HEK293 (cell line): ENCODE data around the gene STAC2.

ENCODE experiments used
- CTCF ChIA-PET: fragments of 350-600 bp; formaldehyde crosslinking; extraction: SDS; loops from one replicate; lab custom pipeline; 2021; ENCODE audit warnings: antibody characterized with exemption; lab: Yijun Ruan, JAX
- POLR2A ChIA-PET: fragments of 300-600 bp; formaldehyde crosslinking; extraction: SDS; loops from one replicate; lab custom pipeline; 2020; ENCODE audit warnings: antibody characterized with exemption, inconsistent platforms; lab: Yijun Ruan, JAX
- H3K27ac ChIP-seq: fragments of 200-500 bp; sonication (Bioruptor generic); 2 replicates; pipeline ENCODE4 v1.5.1; 2014; ENCODE audit warnings: low read depth, low read length, control low read depth, inconsistent platforms; ENCODE audit errors: extremely low read depth
- H3K36me3 ChIP-seq, 2 experiments: fragments of 200-500 bp in 1 of 2; sonication (Bioruptor generic) in 1 of 2; 1 replicate in 1 of 2; 2 replicates in 1 of 2; pipeline ENCODE4 v1.5.1; 2014 to 2017; ENCODE audit warnings: inconsistent platforms in 2 of 2, low read length in 2 of 2; ENCODE audit not compliant: control insufficient read depth in 2 of 2, insufficient read depth in 1 of 2
- H3K4me1 ChIP-seq: fragments of 200-500 bp; sonication (Bioruptor generic); 2 replicates; pipeline ENCODE4 v1.5.1; 2014; ENCODE audit warnings: mild to moderate bottlenecking, low read length, inconsistent platforms; ENCODE audit not compliant: control insufficient read depth, insufficient read depth
- H3K4me3 ChIP-seq: 2 replicates; pipeline ENCODE4 v1.5.1; 2011; ENCODE audit warnings: low read depth, mild to moderate bottlenecking, control low read depth, low read length, moderate library complexity
- H3K9me3 ChIP-seq: fragments of 200-500 bp; sonication (Bioruptor generic); 2 replicates; pipeline ENCODE4 v1.5.1; 2014; ENCODE audit warnings: low read depth, low read length, inconsistent platforms; ENCODE audit not compliant: control insufficient read depth, insufficient read depth
- CTCF ChIP-seq: fragments of 450-650 bp; formaldehyde crosslinking; IDR thresholded peaks from 2 replicates; pipeline ENCODE4 v1.5.1; 2016; ENCODE audit warnings: missing biosample characterization, missing genetic modification characterization
- EGR2 ChIP-seq: fragments of 450-650 bp; formaldehyde crosslinking; IDR thresholded peaks from 2 replicates; pipeline ENCODE4 v1.5.1; 2016; ENCODE audit warnings: low read depth, missing biosample characterization, missing genetic modification characterization
- HOXD13 ChIP-seq: sonication (generic); formaldehyde crosslinking; IDR thresholded peaks from 2 replicates; pipeline ENCODE4 v1.8.0; 2022; ENCODE audit warnings: missing genetic modification reagents, borderline replicate concordance
- KLF10 ChIP-seq: fragments of 450-650 bp; IDR thresholded peaks from 2 replicates; pipeline ENCODE4 v1.5.1; 2018; ENCODE audit warnings: missing biosample characterization, mild to moderate bottlenecking, missing genetic modification characterization
- PATZ1 ChIP-seq: fragments of 450-650 bp; formaldehyde crosslinking; IDR thresholded peaks from 2 replicates; pipeline ENCODE4 v1.5.1; 2016; ENCODE audit warnings: missing biosample characterization, missing genetic modification characterization
- ZBTB17 ChIP-seq: fragments of 450-650 bp; formaldehyde crosslinking; IDR thresholded peaks from 2 replicates; pipeline ENCODE4 v1.5.1; 2016; ENCODE audit warnings: missing biosample characterization, missing genetic modification characterization
- ZBTB21 ChIP-seq: fragments of 450-650 bp; formaldehyde crosslinking; IDR thresholded peaks from 2 replicates; pipeline ENCODE4 v1.5.1; 2017; ENCODE audit warnings: missing biosample characterization, missing genetic modification characterization
- ZBTB48 ChIP-seq: fragments of 450-650 bp; formaldehyde crosslinking; IDR thresholded peaks from 2 replicates; pipeline ENCODE4 v1.5.1; 2016; ENCODE audit warnings: missing biosample characterization, missing genetic modification characterization
- ZFHX2 ChIP-seq: fragments of 450-650 bp; formaldehyde crosslinking; conservative IDR thresholded peaks from 2 replicates; pipeline ENCODE4 v1.5.1; 2016; ENCODE audit warnings: missing biosample characterization, missing genetic modification characterization
- ZNF175 ChIP-seq: fragments of 450-650 bp; formaldehyde crosslinking; IDR thresholded peaks from 2 replicates; pipeline ENCODE4 v1.5.1; 2016; ENCODE audit warnings: missing biosample characterization, missing genetic modification characterization
- ZNF18 ChIP-seq: fragments of 450-650 bp; formaldehyde crosslinking; IDR thresholded peaks from 2 replicates; pipeline ENCODE4 v1.5.1; 2016; ENCODE audit warnings: missing biosample characterization, missing genetic modification characterization
- ZNF184 ChIP-seq: fragments of 450-650 bp; IDR thresholded peaks from 2 replicates; pipeline ENCODE4 v1.5.1; 2018; ENCODE audit warnings: missing biosample characterization, mild to moderate bottlenecking, missing genetic modification characterization
- ZNF2 ChIP-seq: fragments of 450-650 bp; formaldehyde crosslinking; IDR thresholded peaks from 2 replicates; pipeline ENCODE4 v1.5.1; 2016; ENCODE audit warnings: missing biosample characterization, missing genetic modification characterization
- ZNF248 ChIP-seq: fragments of 450-650 bp; formaldehyde crosslinking; IDR thresholded peaks from 2 replicates; pipeline ENCODE4 v1.5.1; 2017; ENCODE audit warnings: missing biosample characterization, missing genetic modification characterization
- ZNF266 ChIP-seq: fragments of 450-650 bp; formaldehyde crosslinking; IDR thresholded peaks from 2 replicates; pipeline ENCODE4 v1.5.1; 2016; ENCODE audit warnings: missing biosample characterization, missing genetic modification characterization, low read depth
- ZNF473 ChIP-seq: fragments of 450-650 bp; formaldehyde crosslinking; IDR thresholded peaks from 2 replicates; pipeline ENCODE4 v1.5.1; 2017; ENCODE audit warnings: missing biosample characterization, missing genetic modification characterization
- ZNF488 ChIP-seq: fragments of 450-650 bp; formaldehyde crosslinking; IDR thresholded peaks from 2 replicates; pipeline ENCODE4 v1.5.1; 2016; ENCODE audit warnings: missing biosample characterization, missing genetic modification characterization
- ZNF510 ChIP-seq: fragments of 450-650 bp; formaldehyde crosslinking; IDR thresholded peaks from 2 replicates; pipeline ENCODE4 v1.5.1; 2018; ENCODE audit warnings: mild to moderate bottlenecking, missing genetic modification characterization, missing biosample characterization; ENCODE audit not compliant: insufficient replicate concordance
- ZNF518A ChIP-seq: fragments of 450-650 bp; formaldehyde crosslinking; conservative IDR thresholded peaks from 2 replicates; pipeline ENCODE4 v1.5.1; 2016; ENCODE audit warnings: low read depth, missing biosample characterization, missing genetic modification characterization
- ZNF571 ChIP-seq: fragments of 450-650 bp; formaldehyde crosslinking; IDR thresholded peaks from 2 replicates; pipeline ENCODE4 v1.5.0; 2017; ENCODE audit warnings: missing biosample characterization, missing genetic modification characterization
- ZNF621 ChIP-seq: fragments of 450-650 bp; formaldehyde crosslinking; IDR thresholded peaks from 2 replicates; pipeline ENCODE4 v1.5.1; 2017; ENCODE audit warnings: missing biosample characterization, missing genetic modification characterization
- ZNF654 ChIP-seq: fragments of 450-650 bp; formaldehyde crosslinking; IDR thresholded peaks from 2 replicates; pipeline ENCODE4 v1.5.1; 2016; ENCODE audit warnings: low read depth, missing biosample characterization, missing genetic modification characterization
- ZNF664 ChIP-seq: fragments of 450-650 bp; formaldehyde crosslinking; IDR thresholded peaks from 2 replicates; pipeline ENCODE4 v1.5.1; 2016; ENCODE audit warnings: missing biosample characterization, missing genetic modification characterization
- ZNF843 ChIP-seq: fragments of 450-650 bp; formaldehyde crosslinking; IDR thresholded peaks from 2 replicates; pipeline ENCODE4 v1.5.1; 2016; ENCODE audit warnings: missing biosample characterization, missing genetic modification characterization
- ZSCAN5A ChIP-seq: fragments of 450-650 bp; formaldehyde crosslinking; IDR thresholded peaks from 2 replicates; pipeline ENCODE4 v1.5.1; 2016; ENCODE audit warnings: missing biosample characterization, missing genetic modification characterization

Gene STAC2

GRCh38 chr17:39239640-39240314, 14.0 kb upstream of the STAC2 start:
- ChIA-PET POLR2A (interaction anchor here (3.2 to 6.0 kb wide), 2 partner anchors 34 to 40 kb away, joined by 16 to 47 read pairs; partner anchors contain the start of gene RPL19), CTCF (interaction anchor here (0.6 to 20.9 kb wide), 19 partner anchors 8 to 641 kb away, joined by 3 to 733 read pairs (median 3); partner anchors contain the start of genes RPL19 and STAC2)
- Histone ChIP-seq H3K27ac (no peak overlapping the region), H3K9me3 (no peaks in the 10 kb centered on the region), H3K4me3 (no peak overlapping the region), H3K4me1 (no peaks in the 10 kb centered on the region; the same call in 1 of the 2 replicates), H3K36me3 (no peaks in the 10 kb centered on the region)
- TF ChIP-seq ZNF266 (tag by site-specific recombination) = no peak
- TF ChIP-seq ZFHX2 = peak; percentile 71
- TF ChIP-seq ZNF248 (tag by site-specific recombination) = no peak
- peak; percentile 56; the same call in 1 of the 2 replicates for TF ChIP-seq ZNF2 (tag by site-specific recombination)
- peak; percentile 42 for TF ChIP-seq ZBTB17 (tag by site-specific recombination)
- no peak for TF ChIP-seq ZNF175
- TF ChIP-seq ZSCAN5A (tag by site-specific recombination) = no peak
- TF ChIP-seq ZNF664 (tag by site-specific recombination) = no peak
- TF ChIP-seq EGR2 (tag by site-specific recombination) = peak; percentile 53
- TF ChIP-seq ZNF184 = no peak
- TF ChIP-seq ZNF488 = no peak
- no peak for TF ChIP-seq ZNF473 (tag by site-specific recombination)
- TF ChIP-seq ZNF621 (tag by site-specific recombination) = no peak
- no peak for TF ChIP-seq KLF10
- TF ChIP-seq ZNF654 (tag by site-specific recombination) = peak; percentile 17; the same call in 1 of the 2 replicates
- no peak for TF ChIP-seq ZBTB21 (tag by site-specific recombination)
- peak; percentile 70; the same call in 1 of the 2 replicates for TF ChIP-seq ZBTB48 (tag by site-specific recombination)
- peak; percentile 72; the same call in 1 of the 2 replicates for TF ChIP-seq ZNF18 (tag by site-specific recombination)
- peak; percentile 29; the same call in 1 of the 2 replicates for TF ChIP-seq PATZ1 (tag by site-specific recombination)
- TF ChIP-seq HOXD13 (CRISPR knock-in tag) = no peak
- TF ChIP-seq CTCF (tag by site-specific recombination) = peak; percentile 80
- TF ChIP-seq ZNF843 (tag by site-specific recombination) = no peak
- no peak for TF ChIP-seq ZNF510
- no peak for TF ChIP-seq ZNF571 (tag by site-specific recombination)
- no peak for TF ChIP-seq ZNF518A (tag by site-specific recombination)
